ENCODE measurements around the gene ACSBG1. TPM values are rescaled to one million over a fixed set of nuclear protein-coding genes. Genes with fewer than 3 reads are reported as not detected.

The ACSBG1 gene
- total RNA-seq, 4 donors from 2014 or later = under 0.01 to 0.21 TPM; not detected in 2

GRCh38 chr15:78265752-78266224 is 31.4 kb upstream of the ACSBG1 start:
- TF ChIP-seq EP300 (IDR thresholded peaks at IDR 0.05) (no peak), POLR2A (IDR thresholded peaks at IDR 0.05) (no peak), CTCF (IDR thresholded peaks at IDR 0.05) (no peak)
- H3K27ac ChIP-seq = no peak overlapping the region
- peak overlapping the region in 1 of 4 donors; percentile 67 for H3K4me3 ChIP-seq
- H3K27me3 ChIP-seq = no peaks in the 10 kb centered on the region
- H3K36me3 ChIP-seq = no peaks in the 10 kb centered on the region
- DNase-seq (ENCODE audit: low spot score in 2 of 2) = no peak
- no peaks in the 10 kb centered on the region for H3K9me3 ChIP-seq
- 76 to 77% methylated on average over 9 of the region's 9 CpGs for WGBS, 2 donors
- peaks cover 0 to 27% (median 12%) of the 10 kb centered on the region in 4 donors for H3K4me1 ChIP-seq

- Histone ChIP-seq H3K27me3 (no peaks in the 10 kb centered on the region), H3K36me3 (no peaks in the 10 kb centered on the region), H3K4me3 (peak overlapping the region; percentile 44 to 78 (median 72)), H3K27ac (peak overlapping the region; percentile 4 to 84 (median 70)), H3K9me3 (no peaks in the 10 kb centered on the region), H3K4me1 (peaks cover 0 to 30% (median 12%) of the 10 kb centered on the region in 4 donors)
- 45 to 57% methylated on average over 12 of the region's 12 CpGs for WGBS, 2 donors
- no peak for DNase-seq (ENCODE audit: low spot score in 2 of 2)
- no peak for TF ChIP-seq CTCF (IDR thresholded peaks at IDR 0.05)
- TF ChIP-seq POLR2A (IDR thresholded peaks at IDR 0.05) = no peak
- TF ChIP-seq EP300 (IDR thresholded peaks at IDR 0.05) = no peak
Measured at GRCh38 chr15:78265137-78265460, 30.7 kb upstream of the ACSBG1 start.

GRCh38 chr15:78264304-78265136 is 30.2 kb upstream of the ACSBG1 start, which contains the start of gene DNAJA4:
DNAJA4 (plus strand) TSS chr15:78264562; CDS start chr15:78264764, 202 bp downstream.
- peak within 1 kb of the TSS; percentile 60 to 84 (median 76) for H3K27ac ChIP-seq
- 2 to 6% methylated on average over 31 to 37 of the region's 107 CpGs for WGBS, 2 donors

GRCh38 chr15:78263907-78264303 is 29.5 kb upstream of the ACSBG1 start:
- no peaks in the 10 kb centered on the region for H3K27me3 ChIP-seq
- H3K4me1 ChIP-seq = peaks cover 0 to 30% (median 12%) of the 10 kb centered on the region in 4 donors
- DNase-seq (ENCODE audit: low spot score in 2 of 2) = no peak
- H3K9me3 ChIP-seq = no peaks in the 10 kb centered on the region
- peak overlapping the region; percentile 44 to 77 (median 56) for H3K4me3 ChIP-seq
- WGBS, 2 donors = 64 to 100% methylated on average over 1 to 11 of the region's 23 CpGs
- H3K27ac ChIP-seq = peak overlapping the region; percentile 60 to 84 (median 76)
- no peak for TF ChIP-seq POLR2A (IDR thresholded peaks at IDR 0.05)
- TF ChIP-seq EP300 (IDR thresholded peaks at IDR 0.05) = no peak
- H3K36me3 ChIP-seq = no peaks in the 10 kb centered on the region

More at GRCh38 chr15:78264304-78265136, 30.2 kb upstream of the ACSBG1 start, which contains the start of gene DNAJA4:
- Histone ChIP-seq H3K36me3 (no peaks in the 10 kb centered on the region), H3K27me3 (no peaks in the 10 kb centered on the region), H3K9me3 (no peaks in the 10 kb centered on the region), H3K4me3 (peak within 1 kb of the TSS; percentile 44 to 78 (median 72)), H3K4me1 (peaks cover 0 to 30% (median 12%) of the 10 kb centered on the region in 4 donors)
- peak; percentile 23 to 38 for DNase-seq (ENCODE audit: low spot score in 2 of 2)
- no peak for TF ChIP-seq EP300 (IDR thresholded peaks at IDR 0.05)
- TF ChIP-seq POLR2A (IDR thresholded peaks at IDR 0.05) = peak in 1 of 2 donors; percentile 23

- Histone ChIP-seq H3K27ac (no peak overlapping the region), H3K4me3 (no peak overlapping the region), H3K36me3 (no peaks in the 10 kb centered on the region), H3K9me3 (no peaks in the 10 kb centered on the region), H3K27me3 (no peaks in the 10 kb centered on the region), H3K4me1 (peaks cover 0 to 30% (median 12%) of the 10 kb centered on the region in 4 donors)
- 88 to 90% methylated on average over 4 to 7 of the region's 7 CpGs for WGBS, 2 donors
- no peak for DNase-seq (ENCODE audit: low spot score in 2 of 2)
- TF ChIP-seq EP300 (IDR thresholded peaks at IDR 0.05) (no peak), CTCF (IDR thresholded peaks at IDR 0.05) (no peak), POLR2A (IDR thresholded peaks at IDR 0.05) (no peak)
Measured at GRCh38 chr15:78263351-78263781, 29.0 kb upstream of the ACSBG1 start.

GRCh38 chr15:78261062-78261461 is 26.7 kb upstream of the ACSBG1 start:
- no peak overlapping the region for H3K4me3 ChIP-seq
- no peaks in the 10 kb centered on the region for H3K36me3 ChIP-seq
- H3K27ac ChIP-seq = no peak overlapping the region
- DNase-seq (ENCODE audit: low spot score in 2 of 2) = no peak
- TF ChIP-seq EP300 (IDR thresholded peaks at IDR 0.05) (no peak), CTCF (IDR thresholded peaks at IDR 0.05) (no peak), POLR2A (IDR thresholded peaks at IDR 0.05) (no peak)
- no peaks in the 10 kb centered on the region for H3K27me3 ChIP-seq
- 49 to 52% methylated on average over 3 of the region's 3 CpGs for WGBS, 2 donors
- no peaks in the 10 kb centered on the region for H3K9me3 ChIP-seq
- peaks cover 0 to 32% (median 10%) of the 10 kb centered on the region in 4 donors for H3K4me1 ChIP-seq

All from tibial nerve (tissue), 4 donors.